Activated CD4-positive, alpha-beta T cell treated with anti-CD3 and anti-CD28 coated beads for 36 hours (primary cell): ENCODE results near the gene KIR3DL2. TPM values are rescaled to one million over a fixed set of nuclear protein-coding genes. Genes with fewer than 3 reads are reported as not detected.
"Not testable (repeated sequence)": the region's sequence is repeated elsewhere in the genome, so short reads cannot be mapped to it uniquely, and the experiment has no call there.

Experiments used
- ATAC-seq: fragments of 200-7000 bp; cut with Tn5 transposase; one replicate; pipeline ENCODE4 v1.10.0; 2021; ENCODE audit warnings: mild to moderate bottlenecking, moderate library complexity
- CTCF ChIA-PET: fragments of 350-600 bp; sonication (Branson Sonifier 250); formaldehyde crosslinking; loops from one replicate; lab custom pipeline; 2021; ENCODE audit warnings: antibody characterized with exemption; lab: Charles Lee
- POLR2A ChIA-PET: fragments of 350-600 bp; sonication (Branson Sonifier 250); formaldehyde crosslinking; loops from one replicate; lab custom pipeline; 2021; ENCODE audit warnings: antibody characterized with exemption, inconsistent platforms; lab: Charles Lee
- DNase-seq: peaks from one replicate; pipeline ENCODE4 v3.0.0-alpha.2; 2020
- H3K27ac Mint-ChIP-seq: one replicate; pipeline ENCODE4 v1.8.0; 2021; ENCODE audit warnings: mixed read lengths
- H3K27me3 Mint-ChIP-seq: one replicate; pipeline ENCODE4 v1.8.0; 2021; ENCODE audit warnings: mixed read lengths
- H3K36me3 Mint-ChIP-seq: one replicate; pipeline ENCODE4 v1.8.0; 2021; ENCODE audit warnings: low read depth, mixed read lengths
- H3K4me1 Mint-ChIP-seq: one replicate; pipeline ENCODE4 v1.8.0; 2021; ENCODE audit warnings: mixed read lengths
- H3K4me3 Mint-ChIP-seq: one replicate; pipeline ENCODE4 v1.8.0; 2021; ENCODE audit warnings: mild to moderate bottlenecking, moderate library complexity, mixed read lengths
- H3K9me3 Mint-ChIP-seq: one replicate; pipeline ENCODE4 v1.8.0; 2021; ENCODE audit warnings: low read depth, mixed read lengths
- intact Hi-C, 2 experiments: fragments of 100-400 bp; cut with DNase I in 1 of 2; cut with micrococcal nuclease in 1 of 2; formaldehyde crosslinking; loops; one replicate each; pipeline versions ENCODE4 v1.14.2 to v1.15.1; 2022 to 2024; cut with DNase I, micrococcal nuclease
- total RNA-seq, 2 experiments: library from RNA; stranded (reverse); gene quantifications; one replicate each; pipeline ENCODE4 v1.2.3, GENCODE V29; 2021

Gene KIR3DL2
- total RNA-seq = 1 to 10 TPM; 1.3 to 1.4 TPM

DNA sequence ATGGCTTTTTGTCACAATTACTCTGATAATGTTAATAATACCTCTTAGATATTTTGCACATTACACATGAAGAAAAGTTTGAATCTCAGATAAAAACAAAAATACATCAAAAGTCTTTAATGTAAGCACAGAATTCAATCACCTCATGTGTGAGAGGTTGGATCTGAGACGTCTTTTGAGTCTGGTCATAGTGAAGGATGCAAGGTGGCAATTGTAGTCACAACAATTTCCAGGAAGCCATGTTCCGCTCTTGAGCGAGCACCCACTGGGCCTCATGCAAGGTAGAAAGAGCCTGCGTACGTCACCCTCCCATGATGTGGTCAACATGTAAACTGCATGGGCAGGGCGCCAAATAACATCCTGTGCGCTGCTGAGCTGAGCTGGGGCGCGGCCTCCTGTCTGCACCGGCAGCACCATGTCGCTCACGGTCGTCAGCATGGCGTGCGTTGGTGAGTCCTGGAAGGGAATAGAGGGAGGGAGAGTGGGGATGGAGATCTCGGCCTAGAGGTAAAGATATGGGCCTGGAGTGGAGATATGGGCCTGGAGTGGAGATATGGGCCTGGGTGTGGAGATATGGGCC lies at the start of gene KIR3DL2:
Gene KIR3DL2 (plus strand): TSS at position 383 of the 580 bp plus-strand sequence. CDS start 33 bp downstream, at position 416.
- DNase-seq, H3K36me3 Mint-ChIP-seq, CTCF ChIA-PET, H3K9me3 Mint-ChIP-seq, POLR2A ChIA-PET, H3K4me1 Mint-ChIP-seq, intact Hi-C loops, ATAC-seq, H3K27ac Mint-ChIP-seq: not testable (repeated sequence)
- Mint-ChIP-seq H3K4me3 (peak within 1 kb of the TSS; percentile 30), H3K27me3 (peaks cover 12% of the 10 kb centered on the region)

DNA sequence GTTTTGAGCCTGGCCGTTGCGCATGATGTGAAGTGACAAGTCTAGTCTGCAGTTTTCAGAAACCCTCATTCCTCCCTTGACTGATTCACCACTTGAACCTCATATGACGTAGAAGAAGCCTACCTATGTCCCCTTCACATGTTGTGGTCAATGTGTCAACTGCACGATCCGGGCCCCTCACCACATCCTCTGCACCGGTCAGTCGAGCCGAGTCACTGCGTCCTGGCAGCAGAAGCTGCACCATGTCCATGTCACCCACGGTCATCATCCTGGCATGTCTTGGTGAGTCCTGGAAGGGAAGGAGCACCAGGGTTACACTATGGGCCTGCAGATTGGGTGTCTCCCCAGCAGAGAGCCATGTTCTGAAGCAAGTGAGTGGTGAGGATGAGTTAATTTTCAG lies 46.8 kb upstream of the KIR3DL2 start, which contains the start of gene KIR2DL4:
Gene KIR2DL4 (plus strand): TSS at position 201 of the 400 bp plus-strand sequence. CDS start 42 bp downstream, at position 243.
- Mint-ChIP-seq H3K4me3 (no peak within 1 kb of the TSS), H3K4me1 (no peaks in the 10 kb centered on the region), H3K27ac (no peak within 1 kb of the TSS), H3K9me3 (no peaks in the 10 kb centered on the region), H3K36me3 (no peaks in the 10 kb centered on the region), H3K27me3 (peaks cover 16% of the 10 kb centered on the region)
- DNase-seq = no peak
- ATAC-seq = no peak
- CTCF ChIA-PET = no interaction called here
- intact Hi-C loops = no loop called here
- POLR2A ChIA-PET = no interaction called here

DNA sequence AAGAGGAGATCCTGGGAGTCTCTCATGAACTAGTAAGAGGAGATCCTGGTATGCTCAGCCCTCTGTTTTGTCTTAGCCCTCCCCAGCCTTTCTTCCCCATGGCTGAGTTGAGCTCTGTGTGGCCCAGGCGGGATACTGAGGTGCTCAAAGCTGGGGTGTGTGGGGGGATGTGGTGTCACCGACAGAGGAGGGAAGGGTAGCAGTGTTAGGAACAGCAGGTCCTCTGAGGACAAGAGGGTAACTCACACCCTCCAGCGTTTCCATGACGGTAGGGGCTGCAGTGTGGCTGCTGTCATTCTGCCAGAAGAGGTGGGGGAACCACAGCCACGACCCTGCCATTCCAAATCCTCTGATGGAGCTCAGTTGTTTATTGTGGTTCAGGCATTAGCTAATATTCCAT lies 46.1 kb upstream of the KIR3DL2 start:
- no peak overlapping the region for H3K4me3 Mint-ChIP-seq
- no peaks in the 10 kb centered on the region for H3K36me3 Mint-ChIP-seq
- ATAC-seq (no peak), DNase-seq (no peak)
- no peaks in the 10 kb centered on the region for H3K9me3 Mint-ChIP-seq
- CTCF ChIA-PET = no interaction called here
- intact Hi-C loops = no loop called here
- peaks cover 11% of the 10 kb centered on the region for H3K27me3 Mint-ChIP-seq
- POLR2A ChIA-PET = no interaction called here
- no peak overlapping the region for H3K27ac Mint-ChIP-seq
- H3K4me1 Mint-ChIP-seq = no peaks in the 10 kb centered on the region

DNA sequence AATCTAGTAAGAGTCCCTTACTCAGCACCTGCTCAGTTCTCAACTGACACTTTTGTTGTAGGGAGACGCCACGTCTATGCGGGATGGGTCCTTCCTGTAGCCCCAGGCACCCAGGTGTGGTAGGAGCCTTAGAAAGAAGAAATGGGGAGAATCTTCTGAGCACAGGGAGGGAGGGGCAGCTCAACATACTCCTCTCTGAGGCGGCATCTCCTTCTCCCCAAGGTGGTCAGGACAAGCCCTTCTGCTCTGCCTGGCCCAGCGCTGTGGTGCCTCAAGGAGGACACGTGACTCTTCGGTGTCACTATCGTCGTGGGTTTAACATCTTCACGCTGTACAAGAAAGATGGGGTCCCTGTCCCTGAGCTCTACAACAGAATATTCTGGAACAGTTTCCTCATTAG lies 45.7 kb upstream of the KIR3DL2 start:
- ATAC-seq = no peak
- H3K9me3 Mint-ChIP-seq = no peaks in the 10 kb centered on the region

DNA sequence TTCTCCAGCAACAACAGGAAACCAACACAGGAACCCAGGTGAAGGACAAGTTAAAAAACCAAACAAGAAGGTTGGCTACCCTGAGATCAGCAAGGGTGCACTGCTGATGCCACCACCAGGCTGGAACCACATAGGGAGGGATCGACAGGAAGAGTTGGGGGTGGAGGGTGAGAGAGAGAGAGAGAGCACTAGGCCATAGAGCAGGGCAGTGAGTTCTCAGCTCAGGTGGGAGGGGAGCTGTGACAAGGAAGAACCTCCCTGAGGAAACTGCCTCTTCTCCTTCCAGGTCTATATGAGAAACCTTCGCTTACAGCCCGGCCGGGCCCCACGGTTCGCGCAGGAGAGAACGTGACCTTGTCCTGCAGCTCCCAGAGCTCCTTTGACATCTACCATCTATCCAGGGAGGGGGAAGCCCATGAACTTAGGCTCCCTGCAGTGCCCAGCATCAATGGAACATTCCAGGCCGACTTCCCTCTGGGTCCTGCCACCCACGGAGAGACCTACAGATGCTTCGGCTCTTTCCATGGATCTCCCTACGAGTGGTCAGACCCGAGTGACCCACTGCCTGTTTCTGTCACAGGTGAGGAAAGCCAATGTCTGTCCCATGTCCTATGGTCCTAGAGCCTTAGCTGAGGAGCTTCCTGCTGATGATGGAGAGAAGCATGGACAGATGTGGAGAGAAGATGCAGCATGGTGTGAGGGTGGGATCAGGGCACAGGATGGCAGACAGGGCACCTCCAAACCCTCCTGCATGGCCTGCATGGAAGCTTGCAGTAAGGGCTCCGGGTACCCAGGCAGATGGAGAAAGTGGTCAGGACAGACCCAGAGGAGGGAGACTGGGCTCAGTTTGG lies 44.4 kb upstream of the KIR3DL2 start:
- H3K27me3 Mint-ChIP-seq = peaks cover 18% of the 10 kb centered on the region
- no peak overlapping the region for H3K4me3 Mint-ChIP-seq
- no peak overlapping the region for H3K27ac Mint-ChIP-seq
- intact Hi-C loops = no loop called here
- ChIA-PET CTCF (no interaction called here), POLR2A (no interaction called here)
- H3K9me3 Mint-ChIP-seq = no peaks in the 10 kb centered on the region
- no peaks in the 10 kb centered on the region for H3K4me1 Mint-ChIP-seq
- H3K36me3 Mint-ChIP-seq = no peaks in the 10 kb centered on the region
- DNase-seq = no peak
- no peak for ATAC-seq

More for the DNA sequence above, 45.7 kb upstream of the KIR3DL2 start:
- intact Hi-C loops = no loop called here
- ChIA-PET CTCF (interaction anchor here (0.5 kb wide), 1 partner anchor 207 kb away, joined by 3 read pairs; no protein-coding TSS in a partner anchor), POLR2A (no interaction called here)
- peaks cover 10% of the 10 kb centered on the region for H3K27me3 Mint-ChIP-seq
- no peak overlapping the region for H3K4me3 Mint-ChIP-seq
- H3K4me1 Mint-ChIP-seq = no peaks in the 10 kb centered on the region
- no peaks in the 10 kb centered on the region for H3K36me3 Mint-ChIP-seq
- no peak for DNase-seq
- H3K27ac Mint-ChIP-seq = no peak overlapping the region

DNA sequence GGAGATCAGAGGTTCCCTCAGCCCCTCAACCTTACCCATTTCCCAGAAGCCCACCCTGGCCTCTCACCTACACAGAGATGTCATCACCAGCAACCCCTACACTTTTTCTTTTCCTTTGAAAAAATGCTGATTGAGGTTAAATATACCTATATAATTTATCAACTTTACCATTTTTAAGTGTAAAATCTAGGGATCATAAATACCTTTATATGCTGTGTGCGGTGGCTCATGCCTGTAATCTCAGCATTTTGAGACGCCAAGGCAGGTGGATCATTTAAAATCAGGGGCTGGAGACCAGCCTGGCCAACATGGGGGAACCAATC lies 43.8 kb upstream of the KIR3DL2 start:
- no peaks in the 10 kb centered on the region for H3K9me3 Mint-ChIP-seq
- H3K36me3 Mint-ChIP-seq = no peaks in the 10 kb centered on the region
- ChIA-PET CTCF (no interaction called here), POLR2A (no interaction called here)
- no peaks in the 10 kb centered on the region for H3K4me1 Mint-ChIP-seq
- no peak overlapping the region for H3K27ac Mint-ChIP-seq
- intact Hi-C loops = no loop called here
- no peak for ATAC-seq
- no peak for DNase-seq
- H3K4me3 Mint-ChIP-seq = no peak overlapping the region
- H3K27me3 Mint-ChIP-seq = peaks cover 18% of the 10 kb centered on the region

DNA sequence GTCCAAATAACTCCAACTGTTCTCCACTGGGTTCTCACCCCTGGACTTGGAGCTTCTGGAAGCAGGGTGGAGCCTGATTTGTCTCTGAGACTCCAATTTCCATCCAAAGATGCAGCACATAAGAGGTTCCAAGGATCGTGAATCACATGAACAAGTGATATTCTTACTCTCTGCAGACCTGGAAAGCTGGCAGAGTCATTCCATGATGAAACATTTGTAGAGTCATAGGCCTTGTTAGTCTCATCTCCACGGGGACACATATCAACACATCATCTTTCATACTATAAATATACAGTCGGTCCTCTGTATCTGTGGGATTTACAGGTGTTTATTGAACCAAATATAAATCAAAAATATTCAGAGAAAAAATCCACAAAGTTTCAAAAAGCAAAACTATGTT lies 35.7 kb upstream of the KIR3DL2 start:
- H3K9me3 Mint-ChIP-seq, intact Hi-C loops, H3K4me3 Mint-ChIP-seq, H3K4me1 Mint-ChIP-seq, POLR2A ChIA-PET, CTCF ChIA-PET, DNase-seq, H3K27ac Mint-ChIP-seq, H3K36me3 Mint-ChIP-seq, ATAC-seq: not testable (repeated sequence)
- peaks cover 21% of the 10 kb centered on the region for H3K27me3 Mint-ChIP-seq

DNA sequence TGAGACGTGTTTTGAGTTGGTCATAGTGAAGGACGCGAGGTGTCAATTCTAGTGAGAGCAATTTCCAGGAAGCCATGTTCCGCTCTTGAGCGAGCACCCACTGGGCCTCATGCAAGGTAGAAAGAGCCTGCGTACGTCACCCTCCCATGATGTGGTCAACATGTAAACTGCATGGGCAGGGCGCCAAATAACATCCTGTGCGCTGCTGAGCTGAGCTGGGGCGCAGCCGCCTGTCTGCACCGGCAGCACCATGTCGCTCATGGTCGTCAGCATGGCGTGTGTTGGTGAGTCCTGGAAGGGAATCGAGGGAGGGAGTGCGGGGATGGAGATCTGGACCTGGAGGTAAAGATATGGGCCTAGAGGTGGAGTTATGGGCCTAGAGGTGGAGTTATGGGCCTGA lies 34.0 kb upstream of the KIR3DL2 start, which contains the start of gene KIR3DL1:
Gene KIR3DL1 (plus strand): TSS at position 218 of the 400 bp plus-strand sequence.
- H3K27ac Mint-ChIP-seq, CTCF ChIA-PET, intact Hi-C loops, H3K9me3 Mint-ChIP-seq, H3K36me3 Mint-ChIP-seq, POLR2A ChIA-PET, DNase-seq, H3K4me3 Mint-ChIP-seq, ATAC-seq, H3K4me1 Mint-ChIP-seq: not testable (repeated sequence)
- H3K27me3 Mint-ChIP-seq = peaks cover 14% of the 10 kb centered on the region

DNA sequence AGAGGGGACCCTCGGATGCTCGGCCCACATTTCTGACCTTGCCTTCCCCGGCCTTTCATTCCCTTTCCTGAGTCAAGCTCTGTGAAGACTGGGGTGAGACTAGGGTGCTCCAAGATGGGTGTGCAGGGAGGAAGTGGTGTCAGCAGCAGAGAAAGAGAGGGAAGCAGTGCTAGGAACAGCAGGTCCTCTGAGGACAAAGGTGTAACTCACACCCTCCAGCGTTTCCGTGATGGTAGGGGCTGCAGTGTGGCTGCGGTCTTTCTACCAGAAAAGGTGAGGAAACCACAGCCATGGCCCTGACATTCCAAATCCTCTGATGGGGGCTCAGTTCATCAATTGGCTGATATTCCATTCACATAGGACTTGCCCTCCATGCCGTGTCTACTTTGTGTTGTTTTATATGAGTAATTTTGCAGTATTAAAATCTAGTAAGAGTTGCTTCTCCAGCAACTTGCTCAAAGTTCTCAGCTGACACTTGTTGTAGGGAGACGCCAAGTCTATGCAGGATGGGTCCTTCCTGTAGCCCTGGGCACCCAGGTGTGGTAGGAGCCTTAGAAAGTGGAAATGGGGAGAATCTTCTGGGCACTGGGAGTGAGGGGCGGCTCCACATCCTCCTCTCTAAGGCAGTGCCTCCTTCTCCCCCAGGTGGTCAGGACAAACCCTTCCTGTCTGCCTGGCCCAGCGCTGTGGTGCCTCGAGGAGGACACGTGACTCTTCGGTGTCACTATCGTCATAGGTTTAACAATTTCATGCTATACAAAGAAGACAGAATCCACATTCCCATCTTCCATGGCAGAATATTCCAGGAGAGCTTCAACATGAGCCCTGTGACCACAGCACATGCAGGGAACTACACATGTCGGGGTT lies 32.3 kb upstream of the KIR3DL2 start:
- DNase-seq = no peak
- Mint-ChIP-seq H3K36me3 (no peaks in the 10 kb centered on the region), H3K4me1 (no peaks in the 10 kb centered on the region), H3K27ac (no peak overlapping the region), H3K4me3 (no peak overlapping the region), H3K9me3 (no peaks in the 10 kb centered on the region), H3K27me3 (peaks cover 10% of the 10 kb centered on the region)
- no peak for ATAC-seq
- ChIA-PET POLR2A (no interaction called here), CTCF (no interaction called here)
- intact Hi-C loops = no loop called here

DNA sequence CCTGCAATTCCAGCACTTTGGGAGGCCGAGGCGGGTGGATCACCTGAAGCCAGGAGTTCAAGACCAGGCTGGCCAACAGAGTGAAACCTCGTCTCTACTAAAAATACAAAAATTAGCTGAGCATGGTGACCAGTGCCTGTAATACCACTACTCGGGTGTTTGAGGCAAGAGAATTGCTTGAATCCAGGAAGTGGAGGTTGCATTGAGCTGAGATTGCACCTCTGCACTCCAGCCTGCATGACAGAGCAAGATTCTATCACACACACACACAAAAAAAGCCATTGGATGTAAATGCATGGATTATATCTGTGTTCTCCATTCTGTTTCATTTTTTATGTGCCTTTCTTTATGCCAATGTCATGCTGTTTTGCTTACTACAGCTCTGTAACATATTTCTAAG lies 25.8 kb upstream of the KIR3DL2 start:
- H3K4me1 Mint-ChIP-seq, ATAC-seq, H3K27me3 Mint-ChIP-seq, H3K36me3 Mint-ChIP-seq, H3K4me3 Mint-ChIP-seq, H3K27ac Mint-ChIP-seq, CTCF ChIA-PET, H3K9me3 Mint-ChIP-seq, POLR2A ChIA-PET, DNase-seq, intact Hi-C loops: not testable (repeated sequence)

DNA sequence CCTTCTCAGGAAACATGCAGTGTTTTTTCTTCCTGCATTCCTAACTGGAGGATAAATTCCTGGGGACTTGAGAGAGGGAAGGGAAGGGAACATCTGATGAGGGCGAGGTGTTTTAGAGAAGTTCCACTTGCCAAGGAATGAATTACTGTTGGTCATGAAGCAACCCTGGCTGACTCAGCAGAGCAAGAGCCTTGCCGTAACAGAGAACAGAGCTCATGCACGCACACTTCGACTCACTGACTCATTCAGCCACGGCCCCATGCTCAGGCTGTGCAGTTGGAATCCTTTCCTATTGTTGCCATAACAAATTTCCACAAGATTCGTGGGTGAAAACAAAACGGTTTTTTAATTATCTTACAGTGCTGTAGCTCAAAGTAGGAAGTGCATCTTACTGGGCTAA lies 24.9 kb upstream of the KIR3DL2 start:
- H3K4me3 Mint-ChIP-seq, H3K9me3 Mint-ChIP-seq, H3K27me3 Mint-ChIP-seq, intact Hi-C loops, DNase-seq, POLR2A ChIA-PET, H3K4me1 Mint-ChIP-seq, CTCF ChIA-PET, H3K36me3 Mint-ChIP-seq, ATAC-seq, H3K27ac Mint-ChIP-seq: not testable (repeated sequence)
